Spleen (tissue), 7 donors: ENCODE results near the gene ZNF616.

Source experiments
- CTCF ChIP-seq, 11 experiments: fragments of 200-600 bp in 7 of 11; fragments of 450-650 bp in 4 of 11; sonication (generic) in 4 of 11; IDR thresholded peaks in 8 of 11; conservative IDR thresholded peaks in 3 of 11; 1 replicate in 7 of 11; 2 replicates in 4 of 11; pipeline versions ENCODE4 v1.4.0 to v1.8.0; 2016 to 2021; ENCODE audit warnings: antibody characterized with exemption in 11 of 11, inconsistent platforms in 4 of 11, mild to moderate bottlenecking in 1 of 11
- POLR2A ChIP-seq, 3 donors: fragments of 450-650 bp; IDR thresholded peaks; one replicate each; pipeline ENCODE4 v1.5.1; 2017; ENCODE audit warnings: antibody characterized with exemption in 3 of 3, mild to moderate bottlenecking in 1 of 3
- POLR2AphosphoS5 ChIP-seq, 3 donors: sonication (generic); formaldehyde crosslinking; IDR thresholded peaks; one replicate each; pipeline ENCODE4 v1.5.1; 2017; ENCODE audit warnings: antibody characterized with exemption in 3 of 3
- donor health status: DM: no; HTN: no; CAD: no; lungs with moderate emphysema.
- donor health status: DM: no; HTN: no; CAD: no.
- donor health status: DM: no; HTN: no; CAD: no.

- TF ChIP-seq POLR2A (IDR thresholded peaks at IDR 0.05): no peak
- peak in 5 of 11 experiments; percentile 17 to 41 (median 39) for TF ChIP-seq CTCF (IDR thresholded peaks at IDR 0.05 in 8 of 11, conservative IDR thresholded peaks at IDR 0.05 in 3 of 11)
- peak; percentile 85 to 91 (median 87) for TF ChIP-seq POLR2AphosphoS5 (IDR thresholded peaks at IDR 0.05)
These were observed 44.3 kb downstream of the ZNF616 start, which contains the start of gene ZNF841 for GRCh38 chr19:52095172-52096014.
